Measurements from ENCODE around the gene RPH3AL. TPM values are rescaled to one million over a fixed set of nuclear protein-coding genes. Genes with fewer than 3 reads are reported as not detected.

RPH3AL gene
- total RNA-seq, 1 donor from 2014 or later: 16.9 TPM

- H3K36me3 Mint-ChIP-seq: peaks cover 4% of the 10 kb centered on the region
- no peaks in the 10 kb centered on the region for H3K9me3 Mint-ChIP-seq
- H3K4me1 Mint-ChIP-seq: peaks cover 51% of the 10 kb centered on the region
- H3K27ac Mint-ChIP-seq: peak overlapping the region; percentile 88
- DNase-seq (ENCODE audit: low spot score in 2 of 2, unreplicated experiment in 2 of 2): peak; percentile 48 to 68
- no peak overlapping the region for H3K4me3 Mint-ChIP-seq
- no peak for TF ChIP-seq CTCF (IDR thresholded peaks at IDR 0.05; ENCODE audit: unreplicated experiment)
- H3K27me3 Mint-ChIP-seq (ENCODE audit: low read depth): peaks cover 5% of the 10 kb centered on the region
Observed at GRCh38 chr17:193841-194806, 158.5 kb downstream of the RPH3AL start.

DNA sequence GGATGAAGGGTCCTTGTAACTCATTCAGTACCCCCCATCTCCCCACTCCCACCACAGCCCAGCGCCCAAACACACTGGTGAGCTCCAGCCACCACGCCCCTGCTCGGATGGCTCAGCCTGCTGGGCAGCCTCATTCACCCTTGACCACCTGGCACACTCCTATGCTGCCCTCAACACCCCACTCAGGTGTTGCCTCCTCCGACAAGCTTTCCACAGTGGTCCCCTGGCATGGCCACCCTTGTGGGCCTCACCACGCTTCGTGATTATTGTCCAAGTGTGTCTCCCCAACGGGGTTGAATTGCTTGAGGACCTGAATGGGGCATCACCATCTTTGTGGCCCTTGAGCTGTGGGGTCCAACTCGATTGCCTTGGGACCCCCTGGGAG is 159.2 kb downstream of the RPH3AL start:
- Mint-ChIP-seq H3K9me3 (no peaks in the 10 kb centered on the region), H3K36me3 (peaks cover 8% of the 10 kb centered on the region), H3K4me3 (no peak overlapping the region), H3K27ac (peak overlapping the region; percentile 80), H3K4me1 (peaks cover 44% of the 10 kb centered on the region), H3K27me3 (ENCODE audit: low read depth) (peaks cover 5% of the 10 kb centered on the region)
- DNase-seq (ENCODE audit: low spot score in 2 of 2, unreplicated experiment in 2 of 2): no peak
- TF ChIP-seq CTCF (IDR thresholded peaks at IDR 0.05; ENCODE audit: unreplicated experiment): no peak

DNA sequence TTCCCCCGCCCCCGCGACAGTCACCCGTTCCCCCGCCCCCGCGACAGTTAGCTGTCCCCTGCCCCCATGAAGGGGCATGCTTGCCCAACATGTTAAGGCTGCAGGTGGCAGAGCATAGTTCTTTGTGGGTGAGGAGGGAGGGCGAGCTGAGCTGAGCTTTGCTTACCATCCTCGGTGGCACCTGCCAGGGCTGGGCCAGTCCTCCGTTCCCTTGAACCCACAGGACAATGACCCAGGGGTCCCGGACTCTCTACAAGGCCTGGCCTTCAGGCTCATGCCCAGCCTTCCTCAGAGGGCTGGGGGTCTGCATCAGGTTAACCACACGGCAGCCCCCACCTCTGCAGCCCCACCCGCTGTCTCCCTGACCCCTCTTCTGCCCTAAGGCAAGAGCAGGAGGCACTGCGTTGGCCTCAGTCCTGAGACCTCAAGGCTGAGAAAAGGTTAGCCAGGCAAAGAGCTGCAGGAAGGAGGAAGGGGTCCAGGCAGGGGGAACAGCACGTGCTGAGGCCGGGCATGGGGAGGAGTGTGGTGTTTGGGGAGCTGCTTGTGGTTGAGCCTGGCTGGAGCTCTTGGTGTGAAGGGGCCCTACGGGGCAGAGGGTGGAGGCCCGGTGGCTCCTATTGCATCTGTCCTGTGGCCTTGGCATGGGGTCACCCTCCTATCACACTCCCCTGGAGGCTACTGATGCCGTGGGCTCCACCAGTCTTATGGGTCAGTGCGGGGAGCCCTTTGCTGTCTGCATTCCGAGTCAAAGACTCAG is 159.8 kb downstream of the RPH3AL start:
- H3K4me1 Mint-ChIP-seq: peaks cover 42% of the 10 kb centered on the region
- peak overlapping the region; percentile 80 for H3K27ac Mint-ChIP-seq
- peaks cover 8% of the 10 kb centered on the region for H3K36me3 Mint-ChIP-seq
- DNase-seq (ENCODE audit: low spot score in 2 of 2, unreplicated experiment in 2 of 2): no peak
- no peak for TF ChIP-seq CTCF (IDR thresholded peaks at IDR 0.05; ENCODE audit: unreplicated experiment)
- no peak overlapping the region for H3K4me3 Mint-ChIP-seq
- no peaks in the 10 kb centered on the region for H3K9me3 Mint-ChIP-seq
- peaks cover 5% of the 10 kb centered on the region for H3K27me3 Mint-ChIP-seq (ENCODE audit: low read depth)

DNA sequence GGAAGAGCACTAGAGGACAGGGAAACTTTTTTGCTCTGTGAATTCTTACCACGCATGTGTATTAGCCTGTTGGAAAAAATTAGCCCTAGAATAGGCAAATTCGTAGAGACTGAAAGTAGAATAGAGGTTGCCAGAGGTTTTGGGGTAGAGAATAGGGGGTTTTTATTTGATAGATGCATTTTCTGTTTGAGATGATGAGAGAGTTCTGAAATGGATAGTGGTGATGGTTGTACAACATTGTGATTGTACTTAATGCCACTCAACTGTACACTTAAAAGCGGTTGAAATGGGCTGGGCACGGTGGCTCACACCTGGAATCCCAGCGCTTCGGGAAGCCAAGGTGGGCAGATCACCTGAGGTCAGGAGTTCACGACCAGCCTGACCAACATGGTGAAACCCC is 163.2 kb downstream of the RPH3AL start:
- DNase-seq (ENCODE audit: low spot score in 2 of 2, unreplicated experiment in 2 of 2): no peak
- Mint-ChIP-seq H3K4me3 (no peak overlapping the region), H3K9me3 (no peaks in the 10 kb centered on the region), H3K4me1 (peaks cover 16% of the 10 kb centered on the region), H3K27ac (no peak overlapping the region), H3K36me3 (peaks cover 8% of the 10 kb centered on the region), H3K27me3 (ENCODE audit: low read depth) (peaks cover 27% of the 10 kb centered on the region)
- no peak for TF ChIP-seq CTCF (IDR thresholded peaks at IDR 0.05; ENCODE audit: unreplicated experiment)

- no peak for DNase-seq (ENCODE audit: low spot score in 2 of 2, unreplicated experiment in 2 of 2)
- Mint-ChIP-seq H3K9me3 (no peaks in the 10 kb centered on the region), H3K4me1 (peaks cover 8% of the 10 kb centered on the region), H3K27ac (no peak overlapping the region), H3K36me3 (peaks cover 8% of the 10 kb centered on the region), H3K4me3 (no peak overlapping the region), H3K27me3 (ENCODE audit: low read depth) (peaks cover 50% of the 10 kb centered on the region)
- no peak for TF ChIP-seq CTCF (IDR thresholded peaks at IDR 0.05; ENCODE audit: unreplicated experiment)
Observed at GRCh38 chr17:187130-187529, 165.5 kb downstream of the RPH3AL start.

All from mesothelial cell of epicardium (in vitro differentiated cells).